Thyroid gland (tissue), 4 donors: ENCODE measurements around the gene P2RY1. TPM values are rescaled to one million over a fixed set of nuclear protein-coding genes. Genes with fewer than 3 reads are reported as not detected.
"Not testable (repeated sequence)": the region's sequence is repeated elsewhere in the genome, so short reads cannot be mapped to it uniquely, and the experiment has no call there.

Source experiments
- DNase-seq, 2 donors: peaks; one replicate each; pipeline ENCODE4 v3.0.0-alpha.2; 2019
- H3K27ac ChIP-seq, 3 donors: fragments of 200-600 bp; sonication (generic); 1 replicate in 2 of 3; 2 replicates in 1 of 3; pipeline ENCODE4 v1.5.1; 2016 to 2019; ENCODE audit warnings: mild to moderate bottlenecking in 1 of 3, moderate library complexity in 1 of 3
- H3K27me3 ChIP-seq: fragments of 200-600 bp; sonication (generic); one replicate; pipeline ENCODE4 v1.5.1; 2019
- H3K36me3 ChIP-seq, 2 donors: fragments of 200-600 bp; sonication (generic); one replicate each; pipeline ENCODE4 v1.5.1; 2016 to 2019
- H3K4me1 ChIP-seq, 2 donors: fragments of 200-600 bp; sonication (generic); one replicate each; pipeline ENCODE4 v1.5.1; 2017 to 2019
- H3K4me3 ChIP-seq, 3 donors: fragments of 200-600 bp; sonication (generic); replicated peaks in 1 of 3; 1 replicate in 2 of 3; 2 replicates in 1 of 3; pipeline ENCODE4 v1.5.1; 2016; ENCODE audit warnings: mild to moderate bottlenecking in 1 of 3
- H3K9me3 ChIP-seq: fragments of 200-600 bp; sonication (generic); one replicate; pipeline ENCODE4 v1.5.1; 2017
- CTCF ChIP-seq, 6 experiments: fragments of 200-600 bp in 3 of 6; fragments of 450-650 bp in 3 of 6; sonication (generic) in 3 of 6; IDR thresholded peaks; one replicate each; pipeline ENCODE4 v1.5.1; 2016 to 2019; ENCODE audit warnings: antibody characterized with exemption in 6 of 6, mild to moderate bottlenecking in 2 of 6, inconsistent platforms in 1 of 6, moderate library complexity in 1 of 6
- POLR2A ChIP-seq, 2 donors: fragments of 450-650 bp; IDR thresholded peaks; one replicate each; pipeline ENCODE4 v1.6.1; 2017; ENCODE audit warnings: antibody characterized with exemption in 2 of 2, mild to moderate bottlenecking in 2 of 2, moderate library complexity in 1 of 2
- WGBS, 2 donors: methylation state at CpG; one replicate each; pipeline ENCODE4 v1.1.5; 2017; 5-methylcytosine and 5-hydroxymethylcytosine counted together
- intact Hi-C: fragments of 100-400 bp; cut with DNase I; formaldehyde crosslinking; loops from one replicate; pipeline ENCODE4 v1.15.1; 2023
- total RNA-seq, 4 donors: library from RNA; depleted of rRNA; stranded (reverse); fragments of >200 nt; gene quantifications; one replicate each; pipeline ENCODE4 v1.2.3, GENCODE V29; 2016

The P2RY1 gene
- total RNA-seq, 4 donors from 2014 or later = 2.1 to 4.5 (median 3.1) TPM

GRCh38 chr3:152865668-152866245 is 30.8 kb downstream of the P2RY1 start:
- H3K9me3 ChIP-seq = no peaks in the 10 kb centered on the region
- no peak overlapping the region for H3K4me3 ChIP-seq
- H3K36me3 ChIP-seq = no peaks in the 10 kb centered on the region
- intact Hi-C loops = no loop called here
- TF ChIP-seq POLR2A (IDR thresholded peaks at IDR 0.05) = no peak
- no peak for TF ChIP-seq CTCF (IDR thresholded peaks at IDR 0.05)
- DNase-seq = no peak
- no peak overlapping the region for H3K27ac ChIP-seq
- no peaks in the 10 kb centered on the region for H3K27me3 ChIP-seq
- H3K4me1 ChIP-seq = no peaks in the 10 kb centered on the region

GRCh38 chr3:152870027-152870426 is 35.1 kb downstream of the P2RY1 start:
- Histone ChIP-seq H3K4me3 (no peak overlapping the region), H3K27ac (no peak overlapping the region), H3K9me3 (no peaks in the 10 kb centered on the region), H3K27me3 (no peaks in the 10 kb centered on the region), H3K4me1 (no peaks in the 10 kb centered on the region), H3K36me3 (no peaks in the 10 kb centered on the region)
- 91 to 93% methylated on average over 5 of the region's 5 CpGs for WGBS, 2 donors
- TF ChIP-seq CTCF (IDR thresholded peaks at IDR 0.05) (no peak), POLR2A (IDR thresholded peaks at IDR 0.05) (no peak)
- intact Hi-C loops = no loop called here
- DNase-seq = no peak

GRCh38 chr3:152873314-152873713 is 38.4 kb downstream of the P2RY1 start:
- intact Hi-C loops, H3K27me3 ChIP-seq, DNase-seq, H3K4me3 ChIP-seq, H3K27ac ChIP-seq, H3K4me1 ChIP-seq, H3K9me3 ChIP-seq, H3K36me3 ChIP-seq: not testable (repeated sequence)

- intact Hi-C loops = no loop called here
- Histone ChIP-seq H3K36me3 (no peaks in the 10 kb centered on the region), H3K4me3 (no peak overlapping the region), H3K27ac (no peak overlapping the region), H3K9me3 (no peaks in the 10 kb centered on the region), H3K27me3 (no peaks in the 10 kb centered on the region), H3K4me1 (no peaks in the 10 kb centered on the region)
- no peak for DNase-seq
- no peak for TF ChIP-seq CTCF (IDR thresholded peaks at IDR 0.05)
- no peak for TF ChIP-seq POLR2A (IDR thresholded peaks at IDR 0.05)
These were observed 40.2 kb downstream of the P2RY1 start for GRCh38 chr3:152874896-152875749.

GRCh38 chr3:152879130-152879789 is 44.3 kb downstream of the P2RY1 start:
- no peak for DNase-seq
- TF ChIP-seq CTCF (IDR thresholded peaks at IDR 0.05) = no peak
- no peak for TF ChIP-seq POLR2A (IDR thresholded peaks at IDR 0.05)
- intact Hi-C loops = no loop called here
- H3K9me3 ChIP-seq = no peaks in the 10 kb centered on the region
- no peaks in the 10 kb centered on the region for H3K4me1 ChIP-seq
- H3K4me3 ChIP-seq = no peak overlapping the region
- H3K27ac ChIP-seq = no peak overlapping the region
- H3K27me3 ChIP-seq = no peaks in the 10 kb centered on the region
- 88 to 91% methylated on average over 8 of the region's 8 CpGs for WGBS, 2 donors
- H3K36me3 ChIP-seq = no peaks in the 10 kb centered on the region
